GM19455 (cell line): ENCODE measurements around the gene LRRC37A3.
"Not testable (repeated sequence)": the region's sequence is repeated elsewhere in the genome, so short reads cannot be mapped to it uniquely, and the experiment has no call there.

ENCODE experiments used
- ATAC-seq: cut with Tn5 transposase; IDR thresholded peaks from one replicate; pipeline ENCODE4 v1.9.1; 2021; ENCODE audit not compliant: unreplicated experiment

Gene LRRC37A3

GRCh38 chr17:64919289-64920025 is at the start of gene LRRC37A3:
Gene LRRC37A3 (minus strand): TSS chr17:64919478. CDS start chr17:64897257, 22,221 bp downstream.
- ATAC-seq, result peak; percentile 94

- peak; percentile 84 for ATAC-seq
Observed at GRCh38 chr17:64965873-64966287, 46.6 kb upstream of the LRRC37A3 start.

- ATAC-seq, result not testable (repeated sequence)
Observed at GRCh38 chr17:64965256-64965872, 46.1 kb upstream of the LRRC37A3 start.

- ATAC-seq, result no peak
Observed at GRCh38 chr17:64964796-64965195, 45.5 kb upstream of the LRRC37A3 start.

- not testable (repeated sequence) for ATAC-seq
Observed at GRCh38 chr17:64963814-64964213, 44.5 kb upstream of the LRRC37A3 start.

- peak; percentile 47 for ATAC-seq
Observed at GRCh38 chr17:64961563-64962378, 42.5 kb upstream of the LRRC37A3 start.

- no peak for ATAC-seq
Observed at GRCh38 chr17:64951877-64952276, 32.6 kb upstream of the LRRC37A3 start.

- no peak for ATAC-seq
Observed at GRCh38 chr17:64950871-64951270, 31.6 kb upstream of the LRRC37A3 start.

- ATAC-seq, result no peak
Observed at GRCh38 chr17:64947152-64947551, 27.9 kb upstream of the LRRC37A3 start.

GRCh38 chr17:64941761-64942160 is 22.5 kb upstream of the LRRC37A3 start:
- no peak for ATAC-seq

GRCh38 chr17:64941045-64941444 is 21.8 kb upstream of the LRRC37A3 start:
- ATAC-seq, result no peak

- ATAC-seq, result no peak
Observed at GRCh38 chr17:64940055-64940454, 20.8 kb upstream of the LRRC37A3 start.

GRCh38 chr17:64938925-64939474 is 19.7 kb upstream of the LRRC37A3 start:
- no peak for ATAC-seq

- no peak for ATAC-seq
Observed at GRCh38 chr17:64938290-64938689, 19.0 kb upstream of the LRRC37A3 start.

- ATAC-seq, result no peak
Observed at GRCh38 chr17:64936117-64936516, 16.8 kb upstream of the LRRC37A3 start.

- ATAC-seq, result not testable (repeated sequence)
Observed at GRCh38 chr17:64934284-64934778, 15.1 kb upstream of the LRRC37A3 start.

GRCh38 chr17:64932850-64933249 is 13.6 kb upstream of the LRRC37A3 start:
- ATAC-seq, result not testable (repeated sequence)

GRCh38 chr17:64930374-64930773 is 11.1 kb upstream of the LRRC37A3 start:
- ATAC-seq, result not testable (repeated sequence)

- ATAC-seq, result not testable (repeated sequence)
Observed at GRCh38 chr17:64929419-64930209, 10.3 kb upstream of the LRRC37A3 start.

GRCh38 chr17:64928701-64929100 is 9.4 kb upstream of the LRRC37A3 start:
- ATAC-seq, result not testable (repeated sequence)
